Endodermal cell (in vitro differentiated cells): Measurements from ENCODE around the gene ST6GALNAC6. TPM values are rescaled to one million over a fixed set of nuclear protein-coding genes. Genes with fewer than 3 reads are reported as not detected.

Experiments used
- DNase-seq: peaks from one replicate; pipeline ENCODE4 v3.0.0-alpha.2; 2017
- H3K27ac ChIP-seq: 2 replicates; pipeline ENCODE4 v1.5.1; 2013; ENCODE audit warnings: mild to moderate bottlenecking, low read depth, low read length, moderate library complexity
- H3K27me3 ChIP-seq: 2 replicates; pipeline ENCODE4 v1.6.1; 2013; ENCODE audit warnings: mild to moderate bottlenecking, low read length, moderate library complexity; ENCODE audit not compliant: insufficient read depth, control insufficient read depth, poor library complexity, severe bottlenecking
- H3K36me3 ChIP-seq: 2 replicates; pipeline ENCODE4 v1.7.0; 2013; ENCODE audit warnings: mild to moderate bottlenecking, low read length, moderate library complexity; ENCODE audit not compliant: control insufficient read depth, insufficient read depth
- H3K4me1 ChIP-seq: one replicate; pipeline ENCODE4 v1.7.0; 2013; ENCODE audit warnings: low read length; ENCODE audit not compliant: control insufficient read depth, insufficient read depth
- H3K4me3 ChIP-seq: 2 replicates; pipeline ENCODE4 v1.5.1; 2013; ENCODE audit warnings: mild to moderate bottlenecking, low read length, moderate library complexity
- H3K9ac ChIP-seq: 2 replicates; pipeline ENCODE4 v1.6.1; 2013; ENCODE audit warnings: mild to moderate bottlenecking, low read length, moderate library complexity; ENCODE audit not compliant: poor library complexity, severe bottlenecking; ENCODE audit errors: extremely low read depth
- H3K9me3 ChIP-seq: 2 replicates; pipeline ENCODE4 v1.6.1; 2013; ENCODE audit warnings: mild to moderate bottlenecking, low read length, moderate library complexity; ENCODE audit not compliant: control insufficient read depth
- H3K27ac Mint-ChIP-seq: 2 replicates; pipeline ENCODE4 v1.8.0; 2020; ENCODE audit warnings: mixed read lengths
- H3K27me3 Mint-ChIP-seq: 2 replicates; pipeline ENCODE4 v1.8.0; 2021; ENCODE audit warnings: mild to moderate bottlenecking, mixed read lengths; ENCODE audit not compliant: insufficient read depth
- H3K36me3 Mint-ChIP-seq: 2 replicates; pipeline ENCODE4 v1.8.0; 2020; ENCODE audit warnings: low read depth, mixed read lengths
- H3K4me1 Mint-ChIP-seq: 2 replicates; pipeline ENCODE4 v1.8.0; 2020; ENCODE audit warnings: mixed read lengths
- H3K4me3 Mint-ChIP-seq: 2 replicates; pipeline ENCODE4 v1.8.0; 2020; ENCODE audit warnings: mild to moderate bottlenecking, moderate library complexity, mixed read lengths
- H3K9me3 Mint-ChIP-seq: 2 replicates; pipeline ENCODE4 v1.8.0; 2020; ENCODE audit warnings: mild to moderate bottlenecking, mixed read lengths
- WGBS, 2 experiments: methylation state at CpG; one replicate each; pipeline versions ENCODE4 v1.1.5 to v1.1.7; 2013; ENCODE audit warnings: missing lambda C conversion rate in 2 of 2, mixed read lengths in 1 of 2; ENCODE audit not compliant: insufficient coverage in 1 of 2, insufficient read length in 1 of 2; 5-methylcytosine and 5-hydroxymethylcytosine counted together
- total RNA-seq, 2 donors: library from RNA; stranded (reverse); fragmentation: NEBNext Ultra II Directional in 1 of 2; extraction: Animal tissue kit (Norgen Biotek cat#: 25700) in 1 of 2; gene quantifications; 2 replicates in 1 of 2; 3 replicates in 1 of 2; pipeline ENCODE4 v1.2.1, GENCODE V29; 2021
- TF ChIP-seq, protein P1 (sequence below): fragments of 200-600 bp; sonication (generic); conservative IDR thresholded peaks from 2 replicates; pipeline ENCODE4 v1.5.0; 2021; ENCODE audit warnings: antibody characterized with exemption, mild to moderate bottlenecking

The ST6GALNAC6 gene
- total RNA-seq, 2 donors from 2014 or later, result 42.3 to 44.2 TPM

DNA sequence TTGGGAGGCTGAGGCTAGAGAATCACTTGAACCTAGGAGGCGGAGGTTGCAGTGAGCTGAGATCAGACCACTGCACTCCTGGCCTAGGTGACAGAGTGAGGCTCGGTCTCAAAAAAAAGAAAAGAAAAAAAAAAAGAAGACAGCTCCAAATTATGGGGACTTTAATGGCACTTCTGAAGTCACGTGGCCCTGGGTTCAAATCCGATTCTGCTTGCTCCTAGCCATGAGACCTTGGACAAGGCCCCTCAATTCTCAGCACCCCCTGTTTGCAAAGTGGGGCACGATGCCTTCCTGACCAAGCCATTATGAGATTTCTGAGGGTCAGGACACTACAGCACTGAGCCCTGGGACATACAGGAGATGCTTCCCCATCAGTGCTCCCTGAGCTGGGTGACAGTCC, 43.9 kb downstream of the ST6GALNAC6 start:
- no peaks in the 10 kb centered on the region for H3K9me3 Mint-ChIP-seq
- no peak overlapping the region for H3K4me3 Mint-ChIP-seq
- no peaks in the 10 kb centered on the region for H3K9me3 ChIP-seq
- 92% methylated on average over 4 to 5 of the region's 5 CpGs for WGBS, 2 experiments
- H3K27me3 ChIP-seq, result no peaks in the 10 kb centered on the region
- TF ChIP-seq, protein P1, sequence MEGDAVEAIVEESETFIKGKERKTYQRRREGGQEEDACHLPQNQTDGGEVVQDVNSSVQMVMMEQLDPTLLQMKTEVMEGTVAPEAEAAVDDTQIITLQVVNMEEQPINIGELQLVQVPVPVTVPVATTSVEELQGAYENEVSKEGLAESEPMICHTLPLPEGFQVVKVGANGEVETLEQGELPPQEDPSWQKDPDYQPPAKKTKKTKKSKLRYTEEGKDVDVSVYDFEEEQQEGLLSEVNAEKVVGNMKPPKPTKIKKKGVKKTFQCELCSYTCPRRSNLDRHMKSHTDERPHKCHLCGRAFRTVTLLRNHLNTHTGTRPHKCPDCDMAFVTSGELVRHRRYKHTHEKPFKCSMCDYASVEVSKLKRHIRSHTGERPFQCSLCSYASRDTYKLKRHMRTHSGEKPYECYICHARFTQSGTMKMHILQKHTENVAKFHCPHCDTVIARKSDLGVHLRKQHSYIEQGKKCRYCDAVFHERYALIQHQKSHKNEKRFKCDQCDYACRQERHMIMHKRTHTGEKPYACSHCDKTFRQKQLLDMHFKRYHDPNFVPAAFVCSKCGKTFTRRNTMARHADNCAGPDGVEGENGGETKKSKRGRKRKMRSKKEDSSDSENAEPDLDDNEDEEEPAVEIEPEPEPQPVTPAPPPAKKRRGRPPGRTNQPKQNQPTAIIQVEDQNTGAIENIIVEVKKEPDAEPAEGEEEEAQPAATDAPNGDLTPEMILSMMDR, result no peak
- H3K27ac ChIP-seq, result no peak overlapping the region
- no peak overlapping the region for H3K9ac ChIP-seq
- no peaks in the 10 kb centered on the region for H3K4me1 ChIP-seq
- DNase-seq, result no peak
- peaks cover 14% of the 10 kb centered on the region for H3K4me1 Mint-ChIP-seq
- peak overlapping the region; percentile 77 for H3K27ac Mint-ChIP-seq
- H3K27me3 Mint-ChIP-seq, result no peaks in the 10 kb centered on the region
- H3K4me3 ChIP-seq, result no peak overlapping the region
- no peaks in the 10 kb centered on the region for H3K36me3 Mint-ChIP-seq
- no peaks in the 10 kb centered on the region for H3K36me3 ChIP-seq

DNA sequence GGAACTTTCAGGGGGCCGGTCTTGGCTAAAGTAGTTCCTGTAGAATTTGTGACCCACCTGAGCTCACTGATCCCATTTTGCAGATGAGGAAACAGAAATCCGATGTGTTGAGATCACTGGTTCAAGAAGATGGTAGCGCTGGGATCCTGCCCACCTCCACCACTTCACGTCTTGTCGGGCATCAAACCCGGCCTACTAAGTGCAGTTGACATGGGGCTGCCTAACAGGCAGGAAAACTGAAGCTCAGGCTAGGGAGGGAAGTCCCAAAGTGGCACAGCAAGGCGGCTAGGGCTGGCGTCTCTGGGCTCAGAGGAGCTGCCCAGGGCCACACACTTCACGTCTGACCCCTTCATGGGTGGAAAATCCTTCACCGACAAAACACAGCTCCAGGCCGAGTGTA, 44.4 kb downstream of the ST6GALNAC6 start:
- H3K4me3 Mint-ChIP-seq, result no peak overlapping the region
- H3K27me3 Mint-ChIP-seq, result no peaks in the 10 kb centered on the region
- no peaks in the 10 kb centered on the region for H3K9me3 Mint-ChIP-seq
- TF ChIP-seq, protein P1, result no peak
- H3K36me3 ChIP-seq, result no peaks in the 10 kb centered on the region
- no peak for DNase-seq
- no peaks in the 10 kb centered on the region for H3K4me1 ChIP-seq
- H3K4me3 ChIP-seq, result no peak overlapping the region
- H3K27ac Mint-ChIP-seq, result no peak overlapping the region
- H3K9ac ChIP-seq, result no peak overlapping the region
- H3K4me1 Mint-ChIP-seq, result peaks cover 14% of the 10 kb centered on the region
- no peak overlapping the region for H3K27ac ChIP-seq
- 94 to 96% methylated on average over 11 of the region's 11 CpGs for WGBS, 2 experiments
- no peaks in the 10 kb centered on the region for H3K36me3 Mint-ChIP-seq
- no peaks in the 10 kb centered on the region for H3K27me3 ChIP-seq
- H3K9me3 ChIP-seq, result no peaks in the 10 kb centered on the region

DNA sequence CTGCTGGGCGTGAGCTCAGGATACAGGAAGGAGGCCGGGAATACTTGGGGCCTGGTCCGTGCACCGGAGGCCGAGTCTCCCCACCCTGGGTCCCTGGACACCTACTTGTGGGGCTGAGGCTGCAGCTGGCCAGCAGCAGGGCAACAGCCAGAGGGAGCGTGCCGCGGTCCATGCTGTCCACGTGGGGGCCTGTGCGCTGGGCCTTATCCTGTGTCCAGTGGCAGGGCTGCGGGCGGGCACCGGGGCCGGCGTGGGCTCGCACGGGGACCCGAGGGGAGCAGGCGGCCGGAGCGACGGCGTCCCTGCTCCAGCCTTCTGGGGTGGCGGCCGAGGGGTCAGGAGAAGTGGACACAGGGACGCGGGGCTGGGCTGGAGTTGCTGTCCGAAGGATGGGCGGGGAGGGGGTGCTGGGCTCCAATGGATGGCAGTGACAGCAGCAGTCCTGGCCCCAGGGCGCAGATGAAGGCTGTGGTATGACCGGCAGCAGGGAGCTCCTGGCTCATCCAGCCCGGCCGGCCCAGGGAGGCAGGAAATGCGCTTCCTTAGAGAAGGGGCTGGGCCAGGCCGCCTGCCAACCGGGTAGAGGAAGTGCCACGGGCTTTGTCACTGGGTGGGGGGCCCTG, 45.1 kb downstream of the ST6GALNAC6 start, which contains the start of gene ENG:
Gene ENG (minus strand): TSS at position 475 of the 623 bp plus-strand sequence. CDS start 303 bp downstream, at position 172.
- Histone ChIP-seq H3K36me3 (no peaks in the 10 kb centered on the region), H3K4me3 (no peak within 1 kb of the TSS), H3K4me1 (no peaks in the 10 kb centered on the region), H3K27me3 (no peaks in the 10 kb centered on the region), H3K9ac (no peak within 1 kb of the TSS), H3K9me3 (peaks cover 4% of the 10 kb centered on the region), H3K27ac (no peak within 1 kb of the TSS)
- Mint-ChIP-seq H3K27me3 (no peaks in the 10 kb centered on the region), H3K4me1 (peaks cover 14% of the 10 kb centered on the region), H3K36me3 (no peaks in the 10 kb centered on the region), H3K4me3 (no peak within 1 kb of the TSS), H3K9me3 (peaks cover 2% of the 10 kb centered on the region), H3K27ac (no peak within 1 kb of the TSS)
- TF ChIP-seq, protein P1, result no peak
- peak; percentile 83 for DNase-seq
- 84 to 85% methylated on average over 6 to 36 of the region's 37 CpGs for WGBS, 2 experiments
